GM21717 (cell line): ENCODE results near the gene PNKD.

Experiments used
- ATAC-seq: cut with Tn5 transposase; IDR thresholded peaks from one replicate; pipeline ENCODE4 v1.9.1; 2021; ENCODE audit warnings: mild to moderate bottlenecking, moderate library complexity; ENCODE audit not compliant: unreplicated experiment

PNKD gene

DNA sequence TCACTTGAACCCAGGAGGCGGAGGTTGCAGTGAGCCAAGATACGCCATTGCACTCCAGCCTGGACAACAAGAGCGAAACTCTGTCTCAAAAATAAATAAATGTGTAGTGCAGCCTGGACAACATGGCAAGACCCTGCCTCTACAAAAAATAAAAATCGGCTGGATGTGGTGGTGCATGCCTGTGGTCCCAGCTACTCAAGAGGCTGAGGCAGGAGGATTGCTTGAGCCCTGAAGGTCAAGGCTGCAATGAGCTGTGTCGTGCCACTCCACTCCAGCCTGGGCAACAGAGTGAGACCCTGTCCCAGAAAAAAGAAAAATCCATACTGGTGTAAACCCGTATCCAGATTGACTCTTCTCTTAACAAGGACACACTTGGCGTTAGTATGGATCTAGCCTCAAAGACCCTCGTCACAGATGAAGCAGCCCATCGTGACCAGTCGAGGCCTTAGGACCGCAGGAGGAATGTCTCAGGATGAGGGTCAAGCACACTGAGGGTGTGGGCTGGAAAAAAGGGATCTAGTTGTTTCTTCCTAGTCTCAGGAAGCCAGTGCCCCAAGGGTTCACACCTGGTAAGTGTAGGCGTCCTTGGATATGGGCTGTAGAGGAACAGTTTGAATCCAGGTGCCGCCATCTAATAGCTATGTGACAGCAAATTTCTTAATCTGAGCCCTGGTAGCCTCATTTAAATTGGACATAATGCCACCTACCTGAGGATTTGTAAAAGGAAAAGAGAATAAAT, 13.5 kb upstream of the PNKD start:
- ATAC-seq: no peak

DNA sequence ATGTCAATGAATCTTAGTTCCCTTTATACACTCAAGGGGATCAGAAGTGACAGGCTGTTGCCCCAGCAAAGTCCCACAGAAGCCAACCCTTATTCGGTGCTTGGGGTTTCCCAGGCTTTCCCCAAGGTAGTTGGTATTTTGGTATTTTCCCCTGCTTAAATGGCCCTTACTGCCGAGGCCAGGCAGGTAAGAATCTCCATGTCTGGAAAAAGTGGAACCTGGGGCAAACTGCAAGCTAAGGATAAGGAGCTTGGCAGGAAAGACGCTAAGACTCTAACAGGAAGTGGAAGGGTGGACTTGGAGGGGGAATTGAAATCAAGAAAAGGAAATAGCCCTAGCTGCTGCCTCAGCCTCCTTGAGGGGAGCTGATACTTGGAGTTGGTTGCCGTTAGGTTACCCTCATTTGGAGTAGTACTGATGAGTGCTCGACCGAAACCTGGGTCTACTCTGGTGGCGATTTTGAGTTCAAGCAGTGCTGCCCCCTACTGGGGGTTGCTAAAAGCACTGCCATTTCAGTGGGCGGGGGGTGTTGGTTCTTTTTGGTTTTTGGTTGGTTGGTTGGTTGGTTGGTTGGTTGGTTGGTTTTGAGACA, 12.8 kb upstream of the PNKD start:
- ATAC-seq: peak; percentile 83

DNA sequence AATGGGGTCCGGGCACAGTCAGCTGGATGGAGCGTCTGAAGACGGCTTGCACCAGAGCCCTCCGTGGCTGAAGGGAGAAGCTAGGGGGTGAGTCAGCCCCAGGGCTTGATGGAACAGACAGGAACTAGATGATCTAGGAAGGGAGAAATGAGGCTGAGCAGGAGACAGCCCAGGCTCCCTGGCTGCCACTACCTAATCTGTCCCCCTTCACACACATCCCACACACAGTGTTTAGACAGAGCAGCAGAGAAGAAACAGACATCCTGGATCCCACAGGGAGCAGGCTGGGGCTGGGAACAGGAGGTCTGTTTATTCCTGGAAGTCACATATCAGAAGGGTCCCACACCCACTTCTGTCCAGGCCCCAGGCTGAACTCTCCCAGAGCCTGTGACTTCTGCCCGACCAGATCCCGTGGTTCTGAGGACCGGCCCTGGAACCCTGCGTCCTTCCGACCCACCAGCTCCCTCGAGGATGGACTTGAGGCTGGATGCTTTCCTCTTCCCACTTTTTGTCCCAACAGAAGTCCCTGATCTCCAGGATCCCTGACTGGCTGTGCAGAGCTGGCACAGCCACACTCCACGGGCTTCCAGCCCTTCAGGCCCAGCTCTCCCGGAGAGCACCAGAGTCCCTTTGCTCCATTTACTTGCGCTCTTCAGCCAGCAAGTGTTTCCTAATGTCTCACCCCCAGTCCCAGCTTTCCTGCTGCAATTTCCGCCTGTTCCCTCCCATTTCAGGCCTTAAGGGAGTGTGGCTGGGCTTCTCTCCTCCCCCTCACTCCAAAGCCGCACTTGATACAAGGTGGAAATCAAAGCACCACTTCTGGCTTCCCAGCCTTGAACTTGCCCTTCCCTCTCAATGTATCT, 11.0 kb upstream of the PNKD start:
- ATAC-seq: no peak

- ATAC-seq: no peak
Measured at GRCh38 chr2:218260166-218260565, 10.2 kb upstream of the PNKD start.

- no peak for ATAC-seq
Measured at GRCh38 chr2:218260742-218261422, 9.4 kb upstream of the PNKD start, which contains the start of gene GPBAR1. TSS of gene GPBAR1 (plus strand) at chr2:218261015. CDS start at chr2:218262725, 1,710 bp downstream.

DNA sequence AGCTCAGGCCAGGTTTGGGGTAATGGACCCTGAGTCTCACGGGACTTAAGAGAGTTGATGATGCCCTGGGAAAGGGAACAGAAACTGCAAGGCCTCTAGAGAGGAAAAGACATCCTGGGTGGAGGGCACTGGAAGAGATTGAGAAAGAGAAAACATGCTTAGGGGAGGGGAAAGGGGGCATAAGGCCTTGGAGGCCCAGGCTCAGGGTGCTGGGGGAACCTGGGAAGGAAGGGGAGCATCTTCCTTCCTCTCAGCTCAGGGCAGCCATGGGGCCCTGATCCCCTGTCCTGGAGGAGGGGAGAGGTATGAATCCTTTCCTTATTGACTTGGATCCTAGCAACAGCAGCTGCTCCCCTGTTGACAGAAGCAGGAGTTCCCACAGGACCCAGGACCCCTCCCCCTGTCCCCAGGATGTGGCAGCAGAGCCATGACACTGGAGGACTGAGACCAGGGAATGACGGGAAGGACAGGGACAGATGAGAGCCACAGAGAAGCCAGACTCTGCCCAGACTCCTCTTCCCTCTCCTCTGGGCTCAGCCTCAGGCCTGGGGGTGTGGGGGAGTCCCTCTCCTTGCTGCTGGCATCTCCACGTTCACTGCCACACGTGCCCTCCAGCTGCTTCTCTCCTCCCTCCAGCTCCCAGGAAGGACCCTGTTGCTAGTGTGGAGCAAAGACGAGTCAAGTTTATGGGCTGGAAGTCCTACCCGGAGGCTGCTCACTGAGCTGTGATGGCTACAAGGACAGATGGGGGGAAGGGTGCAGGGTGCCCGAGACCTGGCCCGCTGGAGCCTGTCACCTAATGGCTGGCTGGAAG, 8.7 kb upstream of the PNKD start:
- ATAC-seq: no peak

DNA sequence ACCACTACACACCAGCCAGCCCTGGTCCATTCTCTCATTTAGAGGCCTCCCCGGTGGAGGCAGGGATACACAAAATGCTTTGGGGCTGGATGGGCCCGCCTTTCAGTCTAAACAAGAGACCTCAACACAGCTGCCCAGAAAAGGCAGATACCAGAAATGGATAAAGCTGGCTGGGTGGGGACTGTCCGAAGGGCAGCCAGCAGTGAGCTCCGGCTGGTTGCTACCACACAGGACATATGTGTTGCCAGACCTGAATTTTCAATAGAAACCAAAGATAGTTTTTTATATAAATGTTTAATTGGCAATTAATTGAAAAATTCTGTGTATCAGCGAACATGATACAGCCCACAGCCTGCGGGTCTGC, 8.1 kb upstream of the PNKD start:
- ATAC-seq: no peak

- no peak for ATAC-seq
Measured at GRCh38 chr2:218262631-218263586, 7.4 kb upstream of the PNKD start.

DNA sequence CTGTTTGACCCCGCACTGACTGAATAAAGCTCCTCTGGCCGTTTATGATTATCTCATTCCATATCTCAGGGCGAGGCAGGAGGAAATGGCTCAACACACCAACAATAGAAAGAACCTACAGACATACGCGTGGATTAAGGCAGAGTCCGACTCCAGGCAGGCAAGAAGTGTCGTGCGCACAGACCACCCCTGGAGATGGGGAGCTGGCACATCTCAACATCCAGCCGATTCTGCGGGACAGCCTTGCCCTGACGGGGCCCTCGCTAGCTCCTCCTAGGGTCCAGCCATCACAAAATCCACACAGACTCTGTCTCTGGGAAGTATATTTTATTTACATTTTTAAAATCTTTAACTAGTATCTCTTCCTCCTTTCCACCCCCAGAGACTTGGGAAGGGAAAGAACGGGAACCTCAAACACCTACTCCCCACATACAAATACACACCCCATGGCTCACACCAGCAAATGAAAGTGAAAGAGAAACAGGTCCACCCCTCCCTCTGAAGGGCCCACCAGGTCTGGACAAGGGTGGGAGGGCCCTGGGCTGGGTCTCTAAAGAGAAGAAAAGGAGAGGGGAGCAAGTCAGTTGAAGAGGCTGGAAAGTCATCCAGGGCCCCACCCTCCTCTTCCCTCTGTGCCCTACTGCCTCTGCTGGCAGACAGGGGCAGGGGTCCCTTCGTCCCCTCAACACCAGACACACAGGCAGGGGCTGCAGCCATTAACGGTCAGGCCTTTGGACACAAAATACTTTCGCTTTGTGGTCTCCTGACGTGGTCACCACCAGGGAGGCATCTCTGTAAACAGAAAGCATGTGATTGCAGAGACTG, 6.3 kb upstream of the PNKD start:
- no peak for ATAC-seq

- no peak for ATAC-seq
Measured at GRCh38 chr2:218264773-218265561, 5.4 kb upstream of the PNKD start.

GRCh38 chr2:218265626-218266025, 4.7 kb upstream of the PNKD start:
- no peak for ATAC-seq

GRCh38 chr2:218266316-218266979, 3.9 kb upstream of the PNKD start:
- no peak for ATAC-seq

DNA sequence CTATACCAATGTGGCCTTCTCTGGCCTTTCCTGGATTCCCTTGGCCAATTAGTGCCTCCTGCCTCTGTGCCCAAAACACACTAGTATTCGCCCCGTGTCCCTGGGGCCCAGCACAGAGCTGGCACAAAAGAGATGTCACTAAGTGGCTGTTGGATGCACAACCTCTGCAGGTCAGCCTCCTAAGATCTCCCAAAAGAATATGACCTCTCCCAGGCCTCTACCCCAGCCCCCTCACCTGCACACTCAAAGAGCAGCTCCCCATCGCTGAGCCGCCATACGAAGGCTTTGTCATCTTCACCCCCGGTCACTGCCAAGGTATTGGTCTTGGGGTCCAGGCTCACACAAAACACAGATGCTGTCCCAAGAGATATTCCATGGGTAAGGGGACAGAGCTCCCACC, 3.1 kb upstream of the PNKD start:
- no peak for ATAC-seq

GRCh38 chr2:218270721-218271486, 585 bp downstream of the PNKD start:
- no peak for ATAC-seq

- no peak for ATAC-seq
Measured at GRCh38 chr2:218271487-218271797, 1.1 kb downstream of the PNKD start.

GRCh38 chr2:218271865-218272530, 1.7 kb downstream of the PNKD start:
- no peak for ATAC-seq
